Lung (tissue), 12 donors: ENCODE results near the gene MRNIP. TPM values are rescaled to one million over a fixed set of nuclear protein-coding genes. Genes with fewer than 3 reads are reported as not detected.

ENCODE experiments used
- ATAC-seq: fragments of 200-7000 bp; cut with Tn5 transposase; one replicate; pipeline ENCODE4 v1.9.1; 2020; ENCODE audit warnings: moderate number of reproducible peaks; ENCODE audit not compliant: insufficient read depth, low FRiP score
- DNase-seq, 3 donors: peaks; one replicate each; pipeline ENCODE4 v3.0.0-alpha.2; 2013 to 2017
- H3K27ac ChIP-seq, 2 donors: one replicate each; pipeline ENCODE4 v1.5.1; 2013; ENCODE audit warnings: mild to moderate bottlenecking in 2 of 2, moderate library complexity in 2 of 2, control low read depth in 1 of 2, inconsistent platforms in 1 of 2, low read depth in 1 of 2, low read length in 1 of 2
- H3K27me3 ChIP-seq, 3 donors: one replicate each; pipeline ENCODE4 v1.5.1; 2013; ENCODE audit warnings: low read length in 2 of 3; ENCODE audit not compliant: control insufficient read depth in 3 of 3, insufficient read depth in 3 of 3
- H3K36me3 ChIP-seq, 4 donors: one replicate each; pipeline ENCODE4 v1.5.1; 2013; ENCODE audit warnings: low read length in 4 of 4, mild to moderate bottlenecking in 1 of 4, moderate library complexity in 1 of 4; ENCODE audit not compliant: control insufficient read depth in 4 of 4, insufficient read depth in 4 of 4
- H3K4me1 ChIP-seq, 5 donors: one replicate each; pipeline ENCODE4 v1.5.1; 2013; ENCODE audit warnings: low read length in 5 of 5, mild to moderate bottlenecking in 2 of 5, moderate library complexity in 1 of 5; ENCODE audit not compliant: control insufficient read depth in 5 of 5, insufficient read depth in 5 of 5
- H3K4me3 ChIP-seq: one replicate; pipeline ENCODE4 v1.5.1; 2013; ENCODE audit warnings: mild to moderate bottlenecking, control low read depth, moderate library complexity
- H3K9ac ChIP-seq, 2 donors: one replicate each; pipeline ENCODE4 v1.5.1; 2013; ENCODE audit warnings: low read length in 2 of 2, control low read depth in 1 of 2; ENCODE audit not compliant: insufficient read depth in 1 of 2
- H3K9me3 ChIP-seq, 4 donors: one replicate each; pipeline ENCODE4 v1.5.1; 2013; ENCODE audit warnings: low read length in 3 of 4, mild to moderate bottlenecking in 1 of 4, moderate library complexity in 1 of 4; ENCODE audit not compliant: control insufficient read depth in 4 of 4, insufficient read depth in 3 of 4
- CTCF ChIP-seq: IDR thresholded peaks from 2 replicates; pipeline ENCODE4 v1.5.1; 2012; ENCODE audit warnings: mild to moderate bottlenecking; ENCODE audit errors: control extremely low read depth, extremely low read depth
- WGBS, 2 donors: extraction: QIAGEN DNeasy Blood & Tissue Kit; methylation state at CpG; one replicate each; pipeline ENCODE4 v1.1.7; 2013; 5-methylcytosine and 5-hydroxymethylcytosine counted together
- polyA plus RNA-seq, 2 donors: library from polyadenylated mRNA; stranded (reverse); fragments of 200-250 nt; gene quantifications; one replicate each; pipeline ENCODE4 v1.2.1, GENCODE V29; 2013
- total RNA-seq, 2 donors: library from RNA; depleted of rRNA in 1 of 2; stranded (reverse); fragments of >200 nt in 1 of 2; gene quantifications; one replicate each; pipeline ENCODE4 v1.2.1, GENCODE V29; 2014 to 2021
- donor health status: control.
- donor health status: control.
- donor health status: Bipolar disorder and iron deficiency.
- donor health status: healthy.
- donor health status: DM: yes; HTN: yes; CAD: no.

MRNIP gene
- total and polyA plus RNA-seq, 4 donors, result 15.4 to 51.0 (median 35.4) TPM

- TF ChIP-seq CTCF, result no peak
- Histone ChIP-seq H3K4me1 (no peaks in the 10 kb centered on the region), H3K9ac (no peak overlapping the region), H3K36me3 (peaks cover 19 to 56% (median 38%) of the 10 kb centered on the region in 4 donors), H3K9me3 (peaks cover 0 to 17% (median 6%) of the 10 kb centered on the region in 4 donors), H3K4me3 (no peak overlapping the region), H3K27me3 (no peaks in the 10 kb centered on the region), H3K27ac (no peak overlapping the region)
- DNase-seq (no peak), ATAC-seq (no peak)
- WGBS, 2 donors, result 99 to 100% methylated on average over 3 of the region's 3 CpGs
Measured at GRCh38 chr5:179883163-179883562, 24.5 kb upstream of the MRNIP start.

- Histone ChIP-seq H3K4me3 (no peak overlapping the region), H3K27ac (no peak overlapping the region), H3K4me1 (no peaks in the 10 kb centered on the region), H3K36me3 (peaks cover 19 to 55% (median 38%) of the 10 kb centered on the region in 4 donors), H3K9ac (no peak overlapping the region), H3K27me3 (no peaks in the 10 kb centered on the region), H3K9me3 (peaks cover 0 to 17% (median 6%) of the 10 kb centered on the region in 4 donors)
- WGBS, 2 donors, result 87 to 88% methylated on average over 4 of the region's 4 CpGs
- TF ChIP-seq CTCF, result no peak
- DNase-seq (no peak), ATAC-seq (no peak)
Measured at GRCh38 chr5:179882338-179882737, 23.7 kb upstream of the MRNIP start.

- Histone ChIP-seq H3K27me3 (no peaks in the 10 kb centered on the region), H3K4me3 (no peak overlapping the region), H3K9ac (no peak overlapping the region), H3K36me3 (peaks cover 20 to 48% (median 36%) of the 10 kb centered on the region in 4 donors), H3K27ac (no peak overlapping the region), H3K9me3 (peaks cover 0 to 17% (median 6%) of the 10 kb centered on the region in 4 donors), H3K4me1 (no peaks in the 10 kb centered on the region)
- no peak for TF ChIP-seq CTCF
- 90 to 91% methylated on average over 25 of the region's 25 CpGs for WGBS, 2 donors
- ATAC-seq (no peak), DNase-seq (no peak)
Measured at GRCh38 chr5:179880848-179881590, 22.4 kb upstream of the MRNIP start.
